GDM1 (cell line): Measurements from ENCODE around the gene PSMD14.

Experiments used
- DNase-seq: peaks from one replicate; lab custom pipeline; 2025; lab: John Stamatoyannopoulos, UW

Gene PSMD14

DNA sequence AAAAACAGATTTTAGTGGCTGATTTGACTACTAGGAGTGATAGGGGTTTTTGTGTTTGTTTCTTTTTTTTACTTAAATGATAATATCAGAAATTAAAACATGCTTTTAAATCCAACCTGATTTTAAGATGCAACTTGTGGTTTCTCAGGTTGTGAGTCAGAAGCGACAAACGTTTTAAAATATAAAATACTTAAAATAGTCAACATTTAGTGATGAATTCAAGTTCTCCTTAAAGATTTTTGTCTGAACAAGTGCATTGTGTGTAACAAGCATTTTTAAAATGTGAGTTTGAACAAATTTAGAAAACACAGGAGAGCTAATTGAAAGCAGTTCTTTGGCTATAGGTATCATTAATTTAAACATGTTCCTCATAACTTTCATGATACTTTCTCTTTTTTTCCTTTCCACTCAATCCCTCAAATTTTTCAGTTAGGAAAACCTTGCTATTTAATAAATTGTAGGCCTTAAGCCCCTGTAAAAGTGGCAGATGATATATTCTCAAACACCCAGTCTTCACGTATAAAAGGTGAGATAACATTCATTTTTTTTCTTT lies 111.5 kb downstream of the PSMD14 start:
- DNase-seq, result no peak

DNA sequence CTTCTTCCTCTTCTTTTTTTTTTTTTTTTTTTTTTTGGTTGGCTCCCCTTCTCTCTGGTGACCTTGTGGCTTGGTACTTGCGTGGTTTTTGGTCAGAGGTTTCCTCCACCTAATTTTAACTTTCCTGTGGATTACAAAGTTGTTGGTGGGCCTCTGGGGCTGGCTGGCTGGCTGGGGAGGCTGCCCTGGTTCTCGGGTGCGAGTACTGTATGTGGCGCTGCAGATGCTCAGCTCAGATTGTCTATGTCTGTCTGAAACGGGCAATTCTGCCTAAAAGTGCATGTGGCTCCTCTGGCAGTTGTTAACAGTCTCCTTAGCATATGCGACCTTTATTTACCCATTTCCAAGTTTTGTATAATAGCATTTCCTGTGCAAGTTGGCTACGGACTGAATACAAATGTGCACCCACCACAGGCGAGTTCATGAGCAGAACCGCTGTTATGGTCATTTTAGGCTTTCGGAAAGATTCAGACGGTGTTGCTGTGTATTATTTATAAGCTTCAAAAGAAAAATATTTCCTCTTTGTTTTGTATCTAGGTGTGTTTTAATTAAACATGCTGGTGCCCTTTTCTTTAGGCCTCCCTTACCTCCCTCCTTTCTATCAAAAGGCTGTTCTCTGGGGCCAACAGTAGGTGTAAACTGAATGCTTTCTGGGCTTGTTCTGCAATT lies 112.3 kb downstream of the PSMD14 start:
- peak; percentile 4 for DNase-seq

DNA sequence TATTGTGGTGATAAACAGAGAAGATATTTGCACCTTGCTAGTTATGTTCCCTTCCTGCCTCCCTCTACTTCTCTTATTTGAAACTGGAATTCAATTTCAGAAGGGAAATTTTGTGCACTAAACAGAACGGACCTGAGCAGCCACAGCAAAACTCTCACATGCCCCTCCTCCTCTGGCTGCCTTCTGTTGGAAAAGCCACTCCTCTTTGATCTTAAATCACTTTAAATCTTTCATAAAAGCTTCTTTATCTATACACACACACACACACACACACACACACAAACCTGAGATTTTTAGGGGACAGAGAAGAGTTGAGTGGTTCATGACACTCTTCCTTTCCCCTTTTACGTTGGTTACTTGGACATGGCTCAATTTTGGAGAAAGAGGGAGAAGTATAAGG lies 113.5 kb downstream of the PSMD14 start:
- no peak for DNase-seq

DNA sequence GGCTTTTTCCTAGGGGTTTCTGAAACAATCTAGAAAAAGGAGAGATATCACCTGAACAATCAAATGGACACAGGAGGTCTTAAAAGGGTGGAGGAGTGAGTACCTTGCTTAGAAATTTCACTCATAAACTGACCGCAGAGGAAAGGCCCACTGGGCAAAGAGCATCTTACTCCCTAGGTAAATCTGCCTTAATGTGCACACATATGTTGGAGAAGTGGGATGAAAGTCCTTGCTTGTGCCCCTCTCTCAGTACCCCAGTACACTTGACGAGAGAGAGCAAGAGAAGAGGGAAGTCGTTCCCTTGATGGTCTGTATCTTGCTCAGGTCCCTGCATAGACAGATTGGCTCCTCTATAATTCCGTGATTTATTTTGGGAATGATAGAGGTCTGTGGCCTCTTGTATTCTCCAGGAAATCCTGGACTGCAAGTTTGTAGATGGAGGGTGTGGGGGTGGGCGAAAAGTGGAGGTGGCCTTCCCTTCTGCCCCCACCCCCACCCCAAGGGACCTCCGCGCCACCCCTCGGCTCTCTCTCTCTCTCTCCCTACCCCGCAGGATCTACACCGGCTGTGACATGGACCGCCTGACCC lies 114.7 kb downstream of the PSMD14 start:
- DNase-seq, result no peak

DNA sequence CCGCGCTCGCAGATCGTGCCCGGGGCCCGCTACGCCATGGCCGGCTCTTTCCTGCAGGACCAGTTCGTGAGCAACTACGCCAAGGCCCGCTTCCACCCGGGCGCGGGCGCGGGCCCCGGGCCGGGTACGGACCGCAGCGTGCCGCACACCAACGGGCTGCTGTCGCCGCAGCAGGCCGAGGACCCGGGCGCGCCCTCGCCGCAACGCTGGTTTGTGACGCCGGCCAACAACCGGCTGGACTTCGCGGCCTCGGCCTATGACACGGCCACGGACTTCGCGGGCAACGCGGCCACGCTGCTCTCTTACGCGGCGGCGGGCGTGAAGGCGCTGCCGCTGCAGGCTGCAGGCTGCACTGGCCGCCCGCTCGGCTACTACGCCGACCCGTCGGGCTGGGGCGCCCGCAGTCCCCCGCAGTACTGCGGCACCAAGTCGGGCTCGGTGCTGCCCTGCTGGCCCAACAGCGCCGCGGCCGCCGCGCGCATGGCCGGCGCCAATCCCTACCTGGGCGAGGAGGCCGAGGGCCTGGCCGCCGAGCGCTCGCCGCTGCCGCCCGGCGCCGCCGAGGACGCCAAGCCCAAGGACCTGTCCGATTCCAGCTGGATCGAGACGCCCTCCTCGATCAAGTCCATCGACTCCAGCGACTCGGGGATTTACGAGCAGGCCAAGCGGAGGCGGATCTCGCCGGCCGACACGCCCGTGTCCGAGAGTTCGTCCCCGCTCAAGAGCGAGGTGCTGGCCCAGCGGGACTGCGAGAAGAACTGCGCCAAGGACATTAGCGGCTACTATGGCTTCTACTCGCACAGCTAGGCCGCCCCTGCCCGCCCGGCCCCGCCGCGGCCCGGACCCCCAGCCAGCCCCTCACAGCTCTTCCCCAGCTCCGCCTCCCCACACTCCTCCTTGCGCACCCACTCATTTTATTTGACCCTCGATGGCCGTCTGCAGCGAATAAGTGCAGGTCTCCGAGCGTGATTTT lies 115.5 kb downstream of the PSMD14 start:
- no peak for DNase-seq

DNA sequence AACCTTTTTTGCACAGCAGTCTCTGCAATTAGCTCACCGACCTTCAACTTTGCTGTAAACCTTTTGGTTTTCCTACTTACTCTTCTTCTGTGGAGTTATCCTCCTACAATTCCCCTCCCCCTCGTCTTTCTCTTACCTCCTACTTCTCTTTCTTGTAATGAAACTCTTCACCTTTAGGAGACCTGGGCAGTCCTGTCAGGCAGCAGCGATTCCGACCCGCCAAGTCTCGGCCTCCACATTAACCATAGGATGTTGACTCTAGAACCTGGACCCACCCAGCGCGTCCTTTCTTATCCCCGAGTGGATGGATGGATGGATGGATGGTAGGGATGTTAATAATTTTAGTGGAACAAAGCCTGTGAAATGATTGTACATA lies 116.2 kb downstream of the PSMD14 start:
- no peak for DNase-seq

DNA sequence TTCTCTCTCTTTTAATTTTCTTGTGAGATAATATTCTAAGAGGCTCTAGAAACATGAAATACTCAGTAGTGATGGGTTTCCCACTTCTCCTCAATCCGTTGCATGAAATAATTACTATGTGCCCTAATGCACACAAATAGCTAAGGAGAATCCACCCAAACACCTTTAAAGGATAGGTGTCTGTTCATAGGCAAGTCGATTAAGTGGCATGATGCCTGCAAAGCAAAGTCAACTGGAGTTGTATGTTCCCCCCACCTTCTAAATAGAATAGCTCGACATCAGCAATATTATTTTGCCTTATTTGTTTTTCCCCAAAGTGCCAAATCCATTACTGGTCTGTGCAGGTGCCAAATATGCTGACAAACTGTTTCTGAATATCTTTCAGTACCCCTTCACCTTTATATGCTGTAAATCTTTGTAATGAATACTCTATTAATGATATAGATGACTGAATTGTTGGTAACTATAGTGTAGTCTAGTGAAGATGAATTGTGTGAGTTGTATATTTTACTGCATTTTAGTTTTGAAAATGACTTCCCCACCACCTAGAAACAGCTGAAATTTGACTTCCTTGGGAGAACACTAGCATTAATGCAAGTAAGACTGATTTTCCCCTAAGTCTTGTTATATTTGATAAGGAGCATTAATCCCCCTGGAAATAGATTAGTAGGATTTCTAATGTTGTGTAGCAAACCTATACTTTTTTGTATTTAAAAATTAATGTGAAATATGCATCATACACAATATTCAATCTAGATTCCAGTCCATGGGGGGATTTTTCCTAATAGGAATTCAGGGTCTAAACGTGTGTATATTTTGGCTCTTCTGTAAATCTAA lies 116.9 kb downstream of the PSMD14 start:
- no peak for DNase-seq

DNA sequence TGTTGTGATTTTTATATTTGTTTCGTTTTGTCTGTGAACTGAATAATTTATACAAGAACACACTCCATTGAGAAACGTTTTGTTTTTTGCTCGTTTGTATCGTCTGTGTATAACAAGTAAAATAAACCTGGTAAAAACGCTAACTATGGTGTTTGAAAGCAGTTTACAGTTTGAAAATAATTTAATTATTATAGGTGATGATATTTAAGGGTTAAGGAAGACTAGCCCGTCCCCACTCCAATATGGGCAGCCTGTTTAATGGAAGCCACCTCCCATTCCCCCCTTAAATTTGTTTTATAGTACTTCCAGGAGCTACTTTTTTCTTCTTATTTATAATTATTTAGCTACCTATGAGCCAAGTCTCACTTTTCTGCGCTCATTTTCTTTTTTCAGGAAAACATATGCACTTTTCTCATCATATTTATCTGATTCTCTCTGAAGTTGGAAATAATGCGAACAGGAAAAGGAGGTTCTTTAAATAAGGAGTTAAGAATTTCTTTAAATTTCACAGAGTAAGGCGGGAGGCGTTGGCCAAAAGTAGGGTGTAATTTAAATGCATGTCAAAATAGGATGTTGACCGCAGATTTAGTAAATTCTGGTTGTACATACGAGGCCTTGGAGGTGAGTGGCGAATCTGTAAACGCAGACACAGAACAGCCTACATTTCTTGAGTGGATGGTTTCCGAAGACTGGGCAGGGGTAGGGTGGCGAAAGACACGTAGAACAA lies 117.7 kb downstream of the PSMD14 start:
- DNase-seq, result no peak

DNA sequence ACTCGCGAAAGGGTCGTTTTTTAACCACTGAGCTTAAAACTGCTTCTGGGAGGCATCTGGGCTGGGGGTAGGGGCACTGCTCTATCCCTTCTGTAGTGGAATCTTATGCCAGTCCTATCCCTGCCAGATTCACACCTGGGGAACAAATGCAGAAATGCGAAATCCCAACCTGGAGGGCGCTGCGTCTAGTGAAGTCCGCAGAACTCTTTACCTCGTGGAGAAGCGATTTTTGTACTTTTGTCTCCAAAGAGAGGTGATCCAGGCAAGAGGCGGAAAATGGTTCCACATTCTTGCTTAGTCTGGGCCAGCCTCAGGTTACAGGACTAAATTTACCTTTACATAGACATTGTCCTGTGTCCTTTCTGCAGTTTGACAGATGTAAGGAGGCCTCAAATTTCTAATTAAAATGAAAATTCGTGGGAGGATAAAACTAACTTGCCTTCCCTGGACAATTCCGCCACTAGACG lies 118.3 kb downstream of the PSMD14 start:
- no peak for DNase-seq

DNA sequence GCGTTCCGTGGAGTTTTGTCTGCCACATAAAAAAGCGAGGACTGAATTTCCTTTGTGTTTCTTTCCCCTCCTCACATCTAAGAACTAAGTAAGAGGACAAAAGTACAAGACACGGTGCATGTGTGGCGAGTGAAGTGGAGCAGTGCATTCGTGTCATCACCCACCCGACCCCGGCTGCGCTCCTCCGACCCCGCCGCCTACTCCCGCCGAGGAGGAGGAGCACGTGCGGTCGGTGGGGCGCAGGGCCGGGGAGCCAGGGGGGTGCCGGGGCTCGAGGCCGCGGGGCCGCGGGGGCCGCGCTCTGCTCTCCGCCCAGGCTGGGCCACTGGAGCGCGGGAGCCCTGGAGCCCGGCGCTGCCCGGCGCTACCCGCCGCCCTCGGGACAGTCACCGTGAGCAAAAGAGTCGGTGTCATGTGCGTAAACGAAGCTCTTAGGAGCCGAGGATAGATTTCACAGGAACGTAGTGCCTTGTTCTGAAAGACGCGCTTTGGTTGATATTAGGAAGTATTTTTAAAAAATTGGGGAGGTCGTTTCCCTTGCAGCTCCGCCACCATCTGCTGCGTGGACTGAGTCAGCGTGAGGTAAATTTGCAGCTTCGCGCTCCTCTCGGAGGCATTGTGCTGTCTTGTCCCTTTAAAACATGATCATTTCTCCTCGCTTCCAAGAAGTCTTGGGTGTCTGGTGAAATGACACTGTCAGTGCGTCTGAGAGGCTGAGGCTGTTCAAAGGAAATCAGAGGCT lies 118.9 kb downstream of the PSMD14 start:
- no peak for DNase-seq

DNA sequence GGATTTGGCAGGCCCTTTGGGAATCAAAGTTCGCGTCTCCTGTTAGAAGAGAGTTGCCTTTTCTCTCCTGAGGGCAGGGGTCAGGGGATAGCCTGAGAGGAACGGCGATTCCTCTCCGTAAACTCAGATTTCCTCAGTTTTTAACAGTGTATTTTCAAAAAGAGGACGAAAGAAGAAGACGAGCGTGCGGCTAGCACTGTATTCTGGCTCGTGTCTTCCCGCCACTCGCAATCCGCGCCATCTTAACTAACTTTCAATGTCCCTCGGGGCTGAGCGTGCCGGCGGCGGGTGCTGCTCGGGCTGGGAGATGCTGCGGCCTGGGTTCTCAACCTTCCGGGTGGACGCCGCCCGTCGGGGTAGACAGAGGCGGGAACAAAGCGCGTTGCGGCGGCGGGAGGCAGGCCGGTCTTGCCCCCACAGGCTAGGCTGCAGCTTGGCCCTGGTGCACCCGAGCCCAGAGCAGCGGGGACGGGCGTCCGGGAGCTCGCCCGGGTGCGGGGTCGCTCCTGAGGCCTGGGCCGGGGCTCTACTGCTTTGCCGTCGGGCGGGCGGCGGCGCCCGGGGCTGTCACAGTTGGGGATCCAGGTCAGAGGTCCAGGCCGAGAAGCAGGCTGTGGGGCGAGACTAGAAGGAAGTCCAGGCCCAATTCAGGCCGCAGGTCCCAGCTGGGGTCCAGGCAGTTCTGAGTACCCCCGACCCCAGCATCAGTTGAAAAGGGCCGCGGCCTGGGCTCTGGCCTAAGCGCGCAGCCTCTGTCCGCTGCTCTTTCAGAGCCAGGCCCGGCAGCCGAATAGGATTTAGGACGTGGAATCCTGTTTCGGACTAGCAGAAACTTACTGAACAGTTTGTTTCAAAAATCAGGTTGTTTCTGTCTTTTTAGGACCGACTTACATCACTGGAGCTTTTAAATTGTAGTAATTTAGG lies 119.7 kb downstream of the PSMD14 start:
- no peak for DNase-seq

DNA sequence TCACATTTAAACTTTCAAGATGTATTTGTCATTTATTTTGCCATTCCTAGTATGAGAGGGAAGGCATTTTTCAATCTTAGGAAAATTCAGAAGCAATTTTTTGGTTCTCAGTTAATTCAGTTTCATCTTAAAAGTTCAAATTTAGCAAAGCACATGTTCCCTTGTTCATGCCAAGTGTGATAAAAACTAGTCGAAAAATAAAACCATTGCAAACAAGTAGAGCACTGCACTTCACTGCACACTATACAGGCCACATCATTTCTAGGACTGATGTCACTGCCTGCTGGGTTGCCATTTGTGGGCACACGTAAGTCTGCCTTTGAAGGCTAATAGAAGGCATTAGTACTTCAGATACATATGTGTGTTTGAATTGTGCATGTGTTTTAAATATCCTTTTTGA lies 122.2 kb downstream of the PSMD14 start:
- DNase-seq, result no peak

DNA sequence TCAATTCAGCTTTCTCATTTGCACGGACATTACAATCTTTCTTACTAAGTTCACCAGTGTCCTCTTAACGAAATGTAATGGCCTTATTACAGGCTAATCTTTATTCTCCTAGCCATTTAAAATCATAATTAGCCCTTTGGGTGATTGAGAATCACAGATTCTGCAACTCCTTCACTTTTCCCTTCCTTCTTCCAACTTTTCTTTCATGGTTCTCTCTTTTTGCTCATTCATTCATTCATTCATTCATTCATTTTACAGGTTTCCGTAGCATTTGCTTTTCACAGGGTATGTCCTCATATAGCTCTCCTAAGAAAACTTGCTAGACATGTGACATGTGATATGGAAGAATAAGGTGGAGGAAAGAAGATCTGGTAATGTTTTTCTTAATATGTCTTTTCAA lies 123.9 kb downstream of the PSMD14 start:
- DNase-seq, result no peak

DNA sequence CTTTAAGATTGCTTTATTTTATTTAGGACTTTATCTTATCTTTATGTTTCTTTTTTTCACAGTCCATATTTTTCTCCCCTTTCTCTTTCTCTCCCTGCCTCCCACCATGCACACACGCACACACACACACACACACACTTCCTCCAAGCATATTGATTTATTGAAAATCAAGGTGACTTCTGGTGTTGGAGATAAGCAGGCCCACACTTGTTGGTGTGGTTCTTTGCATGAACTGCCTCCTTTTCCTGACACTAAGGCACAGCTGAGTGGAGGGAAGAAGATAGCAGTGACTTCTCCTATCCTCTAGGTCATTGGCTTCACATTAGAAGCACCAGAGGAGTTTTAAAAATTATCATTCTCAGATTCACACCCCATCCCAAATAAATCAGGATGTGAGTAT lies 125.9 kb downstream of the PSMD14 start:
- DNase-seq, result peak; percentile 35

DNA sequence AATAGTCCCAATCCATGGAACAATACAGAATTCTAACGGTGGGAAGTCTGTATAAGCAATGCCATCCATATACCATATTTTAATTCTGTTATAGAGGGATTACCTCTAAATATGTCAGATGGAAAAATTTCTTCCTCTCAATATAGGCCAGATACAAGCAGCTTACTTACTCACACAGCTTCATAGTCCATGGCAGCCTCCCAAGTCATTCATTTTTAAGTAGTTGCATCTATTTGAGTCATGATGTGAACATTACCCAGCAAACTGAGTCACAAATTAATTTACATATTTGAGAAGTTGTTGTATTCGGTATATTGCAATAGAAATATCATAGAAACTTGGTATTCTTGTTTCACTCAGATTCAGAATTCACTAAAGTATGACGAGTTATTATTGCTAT lies 128.2 kb downstream of the PSMD14 start:
- DNase-seq, result no peak

DNA sequence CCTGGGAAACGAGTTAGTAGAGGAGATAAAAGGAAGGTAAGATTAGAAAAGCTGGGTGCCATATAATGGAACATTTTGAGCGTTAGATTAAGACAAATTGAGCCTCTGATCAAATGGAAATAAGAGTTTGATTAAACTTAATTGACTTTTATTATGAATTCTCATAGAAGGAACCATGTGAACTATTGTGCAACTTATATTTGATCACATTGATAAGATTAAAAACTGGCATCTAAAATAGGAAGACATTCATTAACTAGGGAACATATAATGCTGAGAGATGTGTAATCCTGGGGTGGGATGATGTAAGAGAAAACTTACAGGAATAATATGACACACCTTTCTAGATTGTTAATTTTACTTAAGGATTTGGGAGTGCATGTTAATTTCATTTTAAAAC lies 130.4 kb downstream of the PSMD14 start:
- DNase-seq, result no peak

DNA sequence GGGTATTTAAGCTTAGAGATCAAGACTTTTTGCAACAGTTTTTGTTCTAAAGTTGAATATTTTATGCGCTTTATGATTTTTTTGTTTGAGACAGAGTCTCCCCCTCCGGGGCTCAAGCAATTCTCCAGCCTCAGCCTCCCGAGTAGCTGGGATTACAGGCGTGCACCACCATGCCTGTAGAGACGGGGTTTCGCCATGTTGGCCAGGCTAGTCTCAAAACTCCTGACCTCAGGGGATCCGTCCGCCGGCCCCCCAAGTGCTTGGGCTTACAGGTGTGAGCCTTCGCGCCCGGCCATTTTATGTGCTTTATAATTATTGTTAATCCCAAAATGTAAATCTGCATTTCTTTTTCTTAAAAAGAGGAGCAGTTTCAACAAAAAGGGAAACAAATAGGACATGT lies 136.9 kb downstream of the PSMD14 start:
- DNase-seq, result no peak

DNA sequence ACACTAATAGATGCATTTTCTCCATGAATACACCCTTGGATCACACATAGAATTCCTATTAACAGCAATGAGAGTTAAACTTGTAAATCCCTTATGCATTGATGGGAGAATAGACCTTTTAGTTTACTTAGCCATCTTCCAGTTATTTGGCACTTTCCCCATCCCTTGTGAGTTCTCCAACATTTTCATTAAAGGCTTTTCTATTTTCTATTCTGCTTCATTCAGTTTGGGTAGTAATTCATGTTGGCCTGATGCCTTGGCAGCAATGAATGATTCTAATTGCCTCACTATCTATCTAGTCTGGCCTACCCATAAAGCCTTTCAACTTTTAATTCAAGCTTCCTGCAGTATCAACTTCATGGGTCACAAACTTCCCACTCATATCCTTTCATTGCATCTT lies 140.2 kb downstream of the PSMD14 start:
- no peak for DNase-seq
